Measurements from ENCODE around the gene CEP350. TPM values are rescaled to one million over a fixed set of nuclear protein-coding genes. Genes with fewer than 3 reads are reported as not detected.
"Not testable (repeated sequence)": the region's sequence is repeated elsewhere in the genome, so short reads cannot be mapped to it uniquely, and the experiment has no call there.

CEP350 gene
- total and polyA plus RNA-seq, 2 of the 4 experiments (the other 2 are of a cell fraction), result 5.0 to 36.4 TPM

DNA sequence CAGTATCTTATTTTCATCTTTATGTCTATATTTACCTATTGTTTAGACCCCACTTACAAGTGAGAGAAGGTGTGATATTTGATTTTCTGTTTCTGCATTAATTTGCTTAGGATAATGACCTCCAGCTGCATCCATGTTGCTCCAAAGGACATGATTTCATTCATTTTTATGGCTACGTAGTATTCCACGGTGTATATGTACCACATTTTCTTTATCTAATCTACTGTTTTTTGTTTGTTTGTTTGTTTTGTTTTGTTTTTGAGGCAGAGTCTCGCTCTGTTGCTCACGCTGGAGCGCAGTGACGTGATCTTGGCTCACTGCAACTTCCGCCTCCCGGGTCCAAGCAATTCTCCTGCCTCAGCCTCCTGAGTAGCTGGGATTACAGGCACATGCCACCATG is 7.6 kb downstream of the CEP350 start:
- H3K9me1 ChIP-seq (ENCODE audit: insufficient read depth, low read length); H4K5ac ChIP-seq (ENCODE audit: low read depth, low read length); H3K56ac ChIP-seq (ENCODE audit: extremely low read depth, insufficient read depth, low read length); ATAC-seq (ENCODE audit: low read depth); H3K23ac ChIP-seq (ENCODE audit: low read depth, low read length); H2AK5ac ChIP-seq (ENCODE audit: low read depth, low read length); H3K4me3 ChIP-seq (ENCODE audit: insufficient read depth, low read depth, low read length); BruUV-seq (replicated peaks); DNase-seq; H4K91ac ChIP-seq (ENCODE audit: insufficient read depth, low read depth, low read length); H3K18ac ChIP-seq (ENCODE audit: low read depth, low read length); H2AFZ ChIP-seq (replicated peaks; ENCODE audit: low read length, poor library complexity); H2BK5ac ChIP-seq (ENCODE audit: low read depth, low read length, poor library complexity, severe bottlenecking); H2BK120ac ChIP-seq (ENCODE audit: low read depth, low read length); H3K4me1 ChIP-seq (ENCODE audit: control insufficient read depth, insufficient read depth, low read length); H3K27me3 ChIP-seq (ENCODE audit: control insufficient read depth, insufficient read depth, low read length); intact Hi-C loops (cut with micrococcal nuclease); H2BK20ac ChIP-seq (ENCODE audit: low read depth, low read length); CTCF ChIA-PET; H3K14ac ChIP-seq (replicated peaks; ENCODE audit: low read depth, low read length); H2BK15ac ChIP-seq (ENCODE audit: low read depth, low read length); H3K4me2 ChIP-seq (ENCODE audit: low read depth, low read length); H4K8ac ChIP-seq (ENCODE audit: low read depth in 2 of 2, low read length in 2 of 2); in situ Hi-C loops (cut with MboI; ENCODE audit: low sequenced_read_pairs); H3K36me3 ChIP-seq (ENCODE audit: control insufficient read depth, insufficient read depth, low read length); H2AK9ac ChIP-seq (replicated peaks; ENCODE audit: low read depth, low read length, poor library complexity); POLR2A ChIA-PET (ENCODE audit: unreplicated experiment); H3K9ac ChIP-seq (ENCODE audit: low read depth, low read length); H3K4ac ChIP-seq (ENCODE audit: low read depth, low read length); dilution Hi-C loops (cut with HindIII; ENCODE audit: low sequenced_read_pairs, unreplicated experiment); H3K9me3 ChIP-seq (ENCODE audit: control insufficient read depth, insufficient read depth, low read length); H3K27ac ChIP-seq (ENCODE audit: insufficient read depth, low read length): not testable (repeated sequence)
- no CpG with 5 or more reads among the region's 8 CpGs for WGBS, 2 experiments (ENCODE audit: extremely low coverage in 2 of 2, insufficient read length in 1 of 2)
- H4K20me1 ChIP-seq (ENCODE audit: insufficient read depth, low read length), result peaks cover 13% of the 10 kb centered on the region; the same call in 1 of the 2 replicates
- peaks cover 15 to 52% of the 10 kb centered on the region in 2 experiments for H3K79me1 ChIP-seq (ENCODE audit: low read depth in 1 of 2, low read length in 2 of 2)
